GM10266 (cell line): Measurements from ENCODE around the gene C1orf87.

Experiments used
- DNase-seq: peaks from one replicate; pipeline ENCODE4 v3.0.0; 2012; ENCODE audit errors: extremely low spot score
- CTCF ChIP-seq: IDR thresholded peaks from 2 replicates; pipeline ENCODE4 v1.5.1; 2012; ENCODE audit warnings: mild to moderate bottlenecking, low read depth; ENCODE audit not compliant: control insufficient read depth, insufficient read depth; ENCODE audit errors: missing control alignments

C1orf87 gene

GRCh38 chr1:59948990-59949389 lies 124.6 kb downstream of the C1orf87 start:
- TF ChIP-seq CTCF, result no peak

GRCh38 chr1:59947047-59947938 lies 126.3 kb downstream of the C1orf87 start:
- TF ChIP-seq CTCF, result peak; percentile 84
- DNase-seq, result peak; percentile 61

More at GRCh38 chr1:59948990-59949389, 124.6 kb downstream of the C1orf87 start:
- no peak for DNase-seq

GRCh38 chr1:59945790-59946189 lies 127.8 kb downstream of the C1orf87 start:
- DNase-seq, result no peak
- no peak for TF ChIP-seq CTCF
